ENCODE measurements around the gene CLIC6.

The CLIC6 gene

DNA sequence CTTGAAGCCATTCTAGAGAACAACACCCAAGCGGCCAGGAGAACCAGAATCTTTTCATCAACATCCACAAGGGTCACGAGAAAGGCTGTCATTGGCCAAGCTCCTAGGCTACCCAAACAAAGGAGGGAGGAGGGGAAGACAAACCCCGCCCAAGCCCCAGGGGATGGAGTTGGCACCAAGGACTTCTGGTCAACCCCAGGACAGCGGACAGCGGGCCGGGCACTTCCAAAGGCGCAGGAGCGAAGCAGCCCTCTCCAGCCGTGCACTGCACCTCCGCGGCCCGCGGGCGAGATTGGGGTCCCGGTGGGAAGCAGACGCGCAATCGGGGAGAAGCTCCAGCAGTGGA is at the start of gene CLIC6:
CLIC6 (plus strand) TSS at position 192 of the 346 bp plus-strand sequence. CDS start 395 bp downstream, outside the sequence.
- no peak for DNase-seq (ENCODE audit: low read depth)

DNA sequence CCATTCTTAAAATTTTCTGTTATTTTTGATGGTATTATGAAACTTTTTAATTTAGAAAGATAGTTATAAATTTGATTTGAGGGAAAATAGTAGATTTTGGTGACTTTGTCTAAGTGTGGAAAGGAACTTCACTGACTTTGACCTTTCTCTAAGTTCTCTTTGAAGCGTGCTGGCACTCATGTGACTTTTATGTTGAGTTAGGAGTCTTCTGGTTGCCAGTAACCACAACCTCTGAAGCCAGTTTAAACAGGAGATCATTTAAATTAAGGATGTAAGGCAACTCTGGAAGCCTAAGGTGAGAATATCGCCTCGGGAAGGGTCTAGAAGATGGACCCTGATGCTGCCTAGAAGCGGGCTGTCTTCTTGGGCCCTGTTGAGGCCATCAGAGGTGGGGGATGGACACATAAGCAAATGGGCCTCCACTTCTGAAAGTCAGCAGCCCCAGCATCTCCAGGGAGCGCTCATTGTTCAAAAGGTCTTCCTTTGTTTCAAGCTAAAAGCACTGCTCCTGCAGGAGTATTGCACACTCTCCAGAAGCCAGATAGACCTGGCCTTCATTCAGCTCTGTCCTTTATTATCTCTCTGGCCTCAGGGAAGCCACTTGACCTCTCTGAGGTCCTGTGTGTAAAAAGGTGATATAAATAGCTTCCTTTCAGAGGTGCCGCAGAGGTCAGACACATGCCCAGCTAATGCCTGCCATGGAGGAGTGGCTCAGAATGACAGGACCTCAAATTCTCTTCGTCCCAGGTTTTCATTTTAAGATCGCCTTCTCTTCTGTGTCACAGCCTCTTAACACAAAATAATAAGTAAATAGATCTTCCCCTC is 48.7 kb upstream of the CLIC6 start:
- no peak for DNase-seq (ENCODE audit: low read depth)

DNA sequence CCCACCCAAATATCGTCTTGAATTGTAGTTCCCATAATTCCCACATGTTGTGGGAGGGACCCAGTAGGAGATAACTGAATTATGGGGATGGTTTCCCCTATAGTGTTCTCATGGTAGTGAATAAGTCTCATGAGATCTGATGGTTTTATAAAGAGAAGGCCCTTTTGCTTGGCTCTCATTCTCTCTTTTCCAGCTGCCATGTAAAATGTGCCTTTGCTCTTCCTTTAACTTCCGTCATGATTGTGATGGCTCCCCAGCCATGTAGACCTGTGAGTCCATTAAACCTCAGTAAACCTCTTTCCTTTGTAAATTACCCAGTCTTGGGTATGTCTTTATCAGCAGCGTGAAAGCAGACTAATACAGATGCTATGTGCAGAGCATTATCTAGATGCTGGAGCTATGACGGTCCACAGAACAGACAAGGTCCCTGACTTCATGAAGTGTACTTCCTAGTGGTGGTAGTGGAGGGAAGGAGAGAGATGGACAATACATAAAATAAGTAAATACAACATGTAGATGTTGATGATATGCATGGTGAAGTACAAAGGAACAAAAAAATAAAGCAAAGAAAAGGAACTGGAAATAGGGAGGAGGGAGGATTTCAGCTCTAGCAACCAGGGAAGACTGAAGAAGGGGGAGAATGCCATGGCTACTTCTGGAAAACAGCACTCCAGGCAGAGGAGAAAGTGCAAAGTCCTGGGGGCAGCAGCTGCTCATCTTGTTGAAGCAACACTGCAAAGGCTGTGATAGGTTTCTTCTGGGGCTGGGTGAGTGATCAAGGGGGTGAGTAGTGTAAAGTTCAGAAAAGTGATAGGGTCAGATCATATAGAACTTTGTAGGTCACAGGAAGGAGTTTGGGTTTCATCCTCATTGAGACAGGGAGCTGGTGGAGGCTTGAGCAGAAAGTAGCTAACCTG is 47.1 kb upstream of the CLIC6 start:
- DNase-seq (ENCODE audit: low read depth), result no peak

DNA sequence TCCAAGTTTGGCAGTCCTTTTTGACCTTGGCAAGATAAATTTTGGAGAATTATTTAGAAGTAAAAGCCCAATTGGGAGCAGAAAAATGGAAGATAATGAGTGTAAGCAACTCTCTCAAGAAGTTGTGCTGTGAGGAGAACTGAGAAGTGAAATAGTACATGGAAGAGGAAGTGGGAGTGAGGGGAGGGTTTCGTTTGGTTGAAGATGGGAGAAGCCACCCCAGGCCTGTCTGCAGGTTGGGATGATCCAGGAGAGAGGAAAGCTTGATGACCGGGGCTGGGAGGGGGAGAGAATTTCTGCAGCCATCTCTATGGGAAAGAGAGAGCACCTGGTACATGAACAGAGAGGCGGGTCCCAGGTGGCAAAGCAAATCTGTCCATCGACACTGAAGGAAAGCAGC is 45.3 kb upstream of the CLIC6 start:
- no peak for DNase-seq (ENCODE audit: low read depth)

DNA sequence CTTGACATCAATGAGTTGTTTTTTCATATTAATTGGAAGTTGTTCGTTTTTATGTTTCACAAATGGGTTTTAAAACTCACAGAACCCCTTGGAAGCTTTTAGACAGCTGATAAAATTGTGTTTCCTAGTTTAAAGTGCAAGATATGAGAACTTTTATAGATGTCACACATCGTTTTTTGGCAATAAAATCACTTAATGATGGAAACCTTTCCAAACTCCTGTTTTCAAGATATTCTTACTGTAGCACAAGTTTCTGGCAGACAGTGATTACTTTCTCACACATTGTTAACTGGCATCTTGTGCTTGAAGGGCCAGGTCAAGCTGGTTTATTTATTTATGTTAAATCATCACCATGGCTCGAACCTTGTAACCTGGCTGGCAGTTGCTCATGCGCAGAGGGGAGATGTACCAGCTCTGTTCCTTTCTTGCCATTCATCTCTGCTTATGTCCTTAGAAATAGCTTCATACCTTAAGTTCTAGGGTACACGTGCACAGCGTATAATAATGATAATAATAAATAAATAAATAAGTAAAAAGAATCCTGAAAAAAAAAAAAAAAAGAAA is 43.7 kb upstream of the CLIC6 start:
- no peak for DNase-seq (ENCODE audit: low read depth)

DNA sequence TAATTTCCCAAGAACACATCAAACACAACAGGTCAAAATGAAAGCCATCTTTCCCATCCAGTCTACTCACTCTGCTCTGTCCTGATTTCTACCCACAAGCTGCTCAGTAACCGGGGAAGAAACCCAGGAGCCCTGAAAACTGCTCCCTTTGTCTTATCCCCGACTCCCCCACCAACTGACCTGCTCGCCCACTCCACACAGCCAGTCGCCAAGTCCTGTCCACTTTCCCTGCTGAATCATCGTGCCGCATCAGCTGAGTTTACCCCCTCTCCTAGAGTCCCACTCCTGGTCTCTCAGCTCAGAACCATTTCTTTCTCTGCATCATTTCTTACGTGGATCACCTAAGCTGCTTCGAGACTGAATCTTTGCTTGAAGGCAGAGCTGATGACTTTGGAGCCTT is 42.7 kb upstream of the CLIC6 start:
- no peak for DNase-seq (ENCODE audit: low read depth)

DNA sequence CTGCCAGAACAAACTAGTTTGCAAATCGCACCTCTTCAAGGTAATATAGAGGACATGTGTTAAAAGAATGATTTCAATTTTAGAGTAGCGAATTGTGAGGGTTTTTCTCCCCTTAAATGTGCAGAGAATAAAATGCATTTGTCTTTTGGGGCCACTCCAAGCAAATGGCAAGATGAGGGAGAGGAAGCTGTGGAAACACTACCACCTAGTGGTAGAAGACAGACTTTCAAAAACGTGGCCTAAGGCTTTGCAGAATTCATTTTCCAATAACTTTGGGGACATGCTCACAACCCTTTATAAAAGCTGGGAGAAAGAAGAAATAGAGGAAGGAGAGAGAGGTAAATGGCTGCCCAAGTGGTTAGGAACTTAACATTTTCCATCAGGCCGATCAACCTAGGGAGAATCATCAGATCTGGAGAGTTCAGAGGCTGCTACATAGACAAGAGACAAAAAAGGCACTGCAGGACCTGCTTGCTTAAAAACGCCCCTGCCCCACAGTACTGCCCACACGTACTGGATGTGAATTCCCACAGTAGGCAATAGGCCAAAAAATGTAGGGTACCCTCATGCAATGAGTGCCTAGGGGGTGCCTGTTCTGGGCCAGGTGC is 38.2 kb upstream of the CLIC6 start:
- no peak for DNase-seq (ENCODE audit: low read depth)

DNA sequence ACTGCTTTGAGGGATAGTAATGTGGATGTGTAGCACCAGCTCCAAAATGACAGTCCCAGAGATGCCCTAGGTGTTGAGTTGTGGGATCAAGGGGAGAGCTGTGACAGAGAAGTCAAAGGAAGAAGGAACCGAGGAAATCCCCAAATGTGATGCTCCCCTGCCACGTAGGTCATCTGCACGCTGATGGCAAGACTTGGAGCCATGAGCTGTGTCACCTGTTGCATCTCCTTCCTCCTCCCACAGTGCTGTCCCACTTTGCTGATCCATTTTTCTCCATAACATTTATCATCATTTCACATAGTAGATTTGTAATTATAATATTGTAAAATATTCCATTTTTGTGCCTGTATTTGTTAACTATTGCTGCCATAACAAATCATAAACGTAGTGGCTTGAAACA is 36.3 kb upstream of the CLIC6 start:
- no peak for DNase-seq (ENCODE audit: low read depth)

DNA sequence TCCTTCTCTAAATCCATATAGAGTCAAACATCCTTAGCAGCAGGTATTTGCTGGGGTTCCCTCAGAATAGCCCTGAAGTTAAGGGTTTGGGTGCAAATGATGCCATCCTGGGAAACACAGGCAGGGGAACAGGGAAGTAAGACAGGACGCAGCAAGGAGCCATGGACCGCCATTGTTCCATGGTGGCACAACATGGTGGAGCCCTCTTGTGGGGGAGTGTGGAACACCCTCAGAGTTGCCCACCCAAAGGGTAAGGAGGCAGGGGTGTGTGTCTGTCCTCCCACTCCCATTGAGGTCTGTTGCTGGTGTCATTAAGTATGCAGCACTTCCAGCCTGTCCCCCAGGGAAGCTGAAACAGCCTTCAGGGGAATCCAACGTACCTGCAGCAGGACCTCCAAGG is 33.5 kb upstream of the CLIC6 start:
- DNase-seq (ENCODE audit: low read depth), result no peak

DNA sequence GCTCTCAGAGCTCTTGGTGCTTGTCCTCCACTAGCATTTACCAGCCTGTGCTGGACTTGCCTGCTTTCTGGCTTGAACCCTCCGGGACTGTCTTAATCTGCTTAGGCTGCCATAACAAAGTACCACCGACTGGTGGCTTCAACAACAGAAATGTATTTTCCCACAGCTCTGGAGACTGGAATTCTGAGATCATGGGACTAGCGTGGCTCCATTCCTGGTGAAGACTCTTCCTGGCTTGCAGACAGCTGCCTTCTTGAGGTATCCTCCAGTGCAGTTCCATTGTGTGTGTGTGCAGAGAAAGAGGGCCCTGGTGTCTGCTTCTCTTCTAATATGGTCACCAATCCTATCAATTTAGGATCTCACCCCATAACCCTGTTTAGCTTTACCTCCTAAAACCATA is 31.8 kb upstream of the CLIC6 start:
- DNase-seq (ENCODE audit: low read depth), result no peak

DNA sequence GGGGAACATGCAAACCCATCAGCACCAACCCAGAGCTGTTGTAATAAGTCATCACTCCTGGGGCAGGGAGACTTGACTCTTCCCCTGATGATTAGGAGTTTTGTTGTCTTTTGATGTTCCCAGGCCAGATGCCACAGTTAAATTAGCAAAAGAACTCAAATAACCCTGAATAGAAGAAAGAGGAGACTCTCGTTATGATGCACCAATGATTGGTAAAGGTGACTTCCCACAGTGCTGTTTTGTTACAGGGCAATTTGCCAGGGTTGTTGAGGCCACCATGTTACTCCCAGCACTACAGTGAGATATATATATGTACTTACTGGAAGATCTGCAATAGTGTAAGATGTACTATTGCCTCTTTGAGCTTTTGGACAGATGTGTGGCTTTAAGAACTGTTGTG is 29.5 kb upstream of the CLIC6 start:
- DNase-seq (ENCODE audit: low read depth), result no peak

DNA sequence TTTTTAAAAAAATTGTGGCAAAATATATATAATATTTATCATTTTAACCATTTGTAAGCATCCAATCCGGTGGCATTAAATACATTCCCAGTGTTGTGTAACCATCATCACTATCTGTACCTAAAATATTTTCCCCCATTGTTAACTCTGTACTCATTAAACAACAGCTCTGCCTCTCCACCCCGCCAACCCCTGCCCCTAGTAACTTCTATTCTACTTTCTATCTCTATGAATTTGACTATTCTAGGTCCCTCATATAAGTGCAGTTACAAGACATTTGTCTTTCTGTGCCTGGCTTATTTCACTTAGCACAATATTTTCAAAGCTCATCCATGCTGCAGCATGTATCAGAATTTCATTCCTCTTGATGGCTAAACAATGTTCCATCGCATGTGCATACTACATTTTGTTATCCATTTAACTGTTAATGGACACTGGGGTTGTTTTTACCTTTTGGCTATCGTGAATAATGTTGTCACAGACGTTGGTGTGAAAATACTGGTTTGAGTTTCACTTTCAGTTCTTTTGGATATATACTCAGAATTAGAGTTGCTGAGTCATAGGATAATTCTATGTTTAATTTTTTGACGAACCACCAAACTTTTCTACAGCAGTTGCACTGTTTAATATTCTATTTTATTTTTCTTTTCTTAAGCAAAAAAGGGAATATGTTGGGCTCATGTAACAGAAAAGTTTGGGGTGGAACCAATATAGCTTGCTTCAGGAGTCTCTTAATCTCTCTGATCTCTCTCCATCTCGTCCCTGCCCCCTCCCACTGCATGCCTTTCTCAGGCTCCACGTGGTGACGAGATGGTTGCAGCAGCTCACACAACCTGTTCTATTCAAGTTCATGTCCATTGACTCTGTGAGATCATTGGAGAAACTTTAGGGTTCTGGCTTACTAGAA is 28.7 kb upstream of the CLIC6 start:
- peak; percentile 13 for DNase-seq (ENCODE audit: low read depth)

DNA sequence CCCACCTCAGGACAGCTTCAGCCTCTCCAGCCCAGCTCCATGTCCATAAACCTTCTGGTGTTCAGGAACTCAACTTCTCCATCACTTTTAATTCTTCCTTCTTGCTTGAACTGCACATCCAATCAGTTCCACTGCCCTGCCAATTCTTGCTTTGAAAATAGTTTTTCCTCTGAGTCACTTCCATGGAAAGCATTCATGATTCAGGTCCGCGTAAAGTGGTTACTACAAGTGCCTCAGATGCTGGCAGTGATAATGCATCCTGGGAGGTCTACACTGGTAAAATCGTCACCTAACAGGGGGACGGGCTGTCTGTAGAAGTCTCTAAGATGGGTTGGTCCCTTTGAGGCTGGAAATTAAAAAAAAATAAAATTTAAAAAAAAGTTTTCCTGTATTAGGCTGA is 27.9 kb upstream of the CLIC6 start:
- no peak for DNase-seq (ENCODE audit: low read depth)

DNA sequence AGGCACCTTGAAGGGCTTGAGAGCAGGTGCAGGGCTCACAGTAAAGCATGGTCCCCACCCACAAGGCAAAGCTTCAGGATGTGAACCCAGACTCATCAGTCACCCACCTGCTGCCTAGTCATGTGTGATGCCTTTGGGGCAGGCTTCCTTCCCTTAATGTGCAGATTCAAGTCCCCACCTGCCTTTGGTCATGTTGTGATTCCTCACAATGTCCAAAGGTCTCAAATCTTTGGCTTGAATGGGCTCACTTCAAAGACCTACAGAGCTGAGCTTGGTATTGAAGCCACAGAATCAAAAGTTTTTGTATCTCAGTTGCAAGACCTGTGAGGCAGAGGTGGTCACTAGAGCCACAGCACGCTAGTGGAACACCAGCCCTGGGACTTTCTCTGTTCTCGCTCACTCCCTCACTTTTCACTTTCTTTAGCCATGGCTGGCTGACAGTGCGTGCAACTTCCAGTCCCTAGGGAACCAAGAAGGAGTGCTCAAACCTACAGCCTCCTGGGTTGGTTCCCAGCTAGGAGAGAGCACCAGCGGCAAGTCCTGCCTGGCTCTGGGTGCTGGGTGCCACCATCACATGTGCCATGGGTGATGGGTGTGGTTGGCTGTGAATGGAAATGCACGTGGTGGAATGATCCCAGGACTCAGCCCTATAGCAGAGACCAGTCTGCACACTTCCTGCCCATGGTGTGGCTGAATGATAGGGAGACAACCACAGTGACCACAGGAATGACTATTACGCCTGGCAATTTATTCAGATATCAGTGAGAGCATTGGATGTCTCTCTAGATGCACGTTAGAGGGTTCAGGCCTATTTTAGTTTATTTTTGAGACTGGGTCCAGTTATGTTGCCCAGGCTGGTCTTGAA is 26.4 kb upstream of the CLIC6 start:
- DNase-seq (ENCODE audit: low read depth), result no peak

DNA sequence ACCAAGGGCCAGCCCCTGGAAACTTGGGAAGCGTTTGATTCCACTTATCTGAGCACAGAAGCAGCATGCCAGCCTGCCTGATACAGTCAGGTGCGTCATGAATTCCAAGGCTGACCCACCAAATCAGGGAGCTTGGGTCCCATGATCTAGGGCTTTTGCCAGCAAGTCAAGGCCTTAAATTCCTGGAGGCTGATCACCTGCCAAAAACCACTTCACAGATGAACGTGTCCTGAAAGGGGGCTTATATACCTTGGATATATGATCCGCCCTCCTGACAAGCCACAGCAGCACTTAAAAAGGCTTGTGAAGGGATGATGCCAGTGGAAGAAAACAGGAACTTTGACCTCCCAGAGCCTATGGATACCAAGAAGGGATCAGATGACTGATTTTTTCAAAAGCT is 24.0 kb upstream of the CLIC6 start:
- DNase-seq (ENCODE audit: low read depth), result no peak

DNA sequence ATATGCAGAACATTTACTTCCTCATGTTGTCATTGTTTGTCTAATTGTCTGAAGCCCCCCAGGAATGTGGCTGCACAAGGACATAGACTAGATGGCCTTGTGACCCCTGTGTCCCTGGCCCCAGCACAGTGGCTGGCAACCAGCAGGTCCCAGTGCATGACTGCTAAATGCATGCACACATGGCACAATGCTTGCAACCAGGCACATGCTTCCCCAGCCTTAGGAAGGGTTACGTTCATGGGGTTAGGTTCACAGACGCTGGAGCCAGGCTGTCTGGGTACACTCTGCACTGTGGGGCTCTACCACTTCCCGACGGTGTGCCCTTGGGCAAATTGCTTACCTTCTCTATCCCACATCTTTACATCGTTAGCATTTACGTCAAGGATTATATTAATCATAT is 21.2 kb upstream of the CLIC6 start:
- no peak for DNase-seq (ENCODE audit: low read depth)

DNA sequence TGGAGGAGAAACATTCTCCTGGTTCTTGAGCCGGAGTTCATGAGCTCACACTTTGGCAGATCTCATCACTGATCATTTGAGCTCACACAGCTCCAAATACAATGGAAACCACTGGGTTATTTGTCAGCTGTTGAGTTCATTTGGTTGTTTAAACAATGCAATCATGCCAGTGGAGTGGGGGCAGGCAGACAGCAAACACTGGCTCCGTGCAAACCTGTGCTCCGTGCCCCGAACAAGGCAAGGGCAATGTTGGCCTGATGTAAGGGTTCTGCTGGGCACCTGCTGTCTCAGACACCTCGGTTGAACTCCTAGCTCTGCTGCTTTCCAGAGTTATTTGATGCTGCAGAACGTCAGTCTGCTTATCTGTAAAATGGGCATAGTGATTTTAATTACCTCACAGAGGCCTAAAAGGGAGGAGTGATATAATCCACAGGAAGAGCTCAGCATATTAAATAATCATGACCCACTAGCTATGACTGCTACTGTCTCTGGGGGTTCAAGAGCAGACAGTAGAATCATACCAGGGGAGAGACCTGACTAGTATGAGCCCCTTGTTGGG is 20.0 kb upstream of the CLIC6 start:
- DNase-seq (ENCODE audit: low read depth), result no peak

DNA sequence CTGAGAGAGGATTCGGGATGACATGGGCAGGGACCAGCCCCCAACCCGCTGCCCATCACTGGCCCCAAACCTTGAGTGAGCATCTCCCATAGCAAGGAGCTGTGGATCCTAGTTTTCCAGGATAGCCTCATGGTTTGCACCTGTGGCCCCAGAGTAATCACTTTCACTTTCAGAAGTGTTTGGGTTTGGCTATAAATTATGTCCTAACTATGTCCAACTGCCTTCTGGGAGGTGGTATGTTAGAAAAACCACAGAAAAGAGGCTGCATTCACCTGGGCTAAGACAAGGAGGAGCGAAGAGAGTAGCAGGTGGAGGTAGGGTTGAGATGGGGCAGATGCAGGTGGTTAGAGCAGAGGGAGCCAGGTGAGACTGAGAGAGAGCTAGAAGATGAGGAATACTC is 19.4 kb upstream of the CLIC6 start:
- DNase-seq (ENCODE audit: low read depth), result no peak

DNA sequence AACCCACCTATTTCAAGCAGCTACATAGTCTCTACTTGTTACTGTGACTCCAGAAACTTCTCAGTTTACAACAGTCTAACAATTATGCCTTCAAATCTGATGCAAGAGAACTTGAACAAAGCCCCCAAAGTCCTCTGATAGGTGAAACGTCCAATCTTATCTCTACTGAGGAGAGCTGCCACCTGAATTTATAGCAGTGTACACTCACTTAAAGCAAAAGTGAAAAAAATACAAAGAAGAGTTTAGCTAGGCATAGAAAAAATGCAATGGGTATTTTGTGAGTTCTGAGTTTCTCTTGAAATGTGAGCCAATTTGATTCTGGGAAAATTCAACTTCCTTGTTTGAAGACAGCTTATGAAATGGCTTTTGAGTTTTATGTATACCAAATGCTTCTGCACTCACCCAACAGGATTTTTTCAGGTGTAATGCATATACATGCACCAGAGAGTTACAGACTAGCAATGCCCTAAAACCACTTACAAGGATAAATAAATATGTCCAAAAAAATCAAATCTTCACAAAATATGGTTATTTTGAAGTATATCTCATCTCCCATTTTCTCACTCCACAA is 17.8 kb upstream of the CLIC6 start:
- no peak for DNase-seq (ENCODE audit: low read depth)

DNA sequence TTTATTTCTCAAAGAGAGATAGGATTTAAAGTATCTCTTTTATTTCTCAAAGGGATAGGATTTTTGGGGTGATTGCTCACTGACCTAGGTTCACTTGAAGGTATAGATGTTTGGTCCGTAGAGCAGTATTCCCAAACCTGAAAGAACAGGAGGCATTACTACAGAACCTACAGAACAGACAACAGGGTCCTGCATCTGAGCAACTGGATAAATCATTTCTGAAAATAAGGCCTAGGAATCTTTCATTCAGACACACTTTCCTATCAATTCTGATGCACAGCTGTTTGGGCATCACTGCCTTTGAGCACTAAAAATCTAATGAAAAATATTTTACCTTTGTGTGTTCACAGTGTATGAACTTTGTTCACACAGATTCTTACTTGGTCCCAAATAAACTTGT is 17.2 kb upstream of the CLIC6 start:
- no peak for DNase-seq (ENCODE audit: low read depth)

All from activated T-helper 9 cell treated with anti-CD3 and anti-CD28 coated beads, Interleukin-2, amount 50 U/mL, for 16 hours (primary cell).